Caco-2 (cell line): ENCODE measurements around the gene SLC25A41. TPM values are rescaled to one million over a fixed set of nuclear protein-coding genes. Genes with fewer than 3 reads are reported as not detected.

Experiments
- BruUV-seq: library from RNA; stranded (reverse); fragments of 400-500 nt; replicated peaks from 2 replicates; lab custom pipeline; 2021; lab: Mats Ljungman, UMichigan
- CTCF ChIA-PET: fragments of 300-600 bp; sonication (Branson Sonifier 250); formaldehyde crosslinking; loops from one replicate; lab custom pipeline; 2022; ENCODE audit warnings: antibody characterized with exemption; lab: Charles Lee
- POLR2A ChIA-PET: fragments of 300-600 bp; sonication (Branson Sonifier 250); formaldehyde crosslinking; loops from one replicate; lab custom pipeline; 2022; ENCODE audit warnings: antibody characterized with exemption; lab: Charles Lee
- DNase-seq, 2 experiments: peaks; one replicate each; pipeline versions ENCODE4 v3.0.0 to v3.0.0-alpha.2; 2020 to 2022
- H3K27me3 ChIP-seq: replicated peaks from 2 replicates; pipeline ENCODE4 v1.6.0; 2011; ENCODE audit warnings: low read length; ENCODE audit not compliant: control insufficient read depth, insufficient read depth
- H3K36me3 ChIP-seq: 2 replicates; pipeline ENCODE4 v1.5.1; 2011; ENCODE audit warnings: low read length; ENCODE audit not compliant: control insufficient read depth, insufficient read depth
- H3K4me1 ChIP-seq: fragments of 250-450 bp; sonication (Bioruptor Pico); 2 replicates; pipeline ENCODE4 v1.5.1; 2020; ENCODE audit warnings: mild to moderate bottlenecking
- H3K4me3 ChIP-seq: 2 replicates; pipeline ENCODE4 v1.5.1; 2011; ENCODE audit warnings: low read depth, mild to moderate bottlenecking, control low read depth, low read length
- H3K9me3 ChIP-seq: fragments of 250-450 bp; sonication (Bioruptor Pico); 2 replicates; pipeline ENCODE4 v1.5.1; 2020; ENCODE audit warnings: mild to moderate bottlenecking, moderate library complexity
- H3K27ac Mint-ChIP-seq: one replicate; pipeline ENCODE4 v1.8.0; 2022; ENCODE audit warnings: mixed read lengths; ENCODE audit not compliant: unreplicated experiment
- H3K27me3 Mint-ChIP-seq: one replicate; pipeline ENCODE4 v1.8.0; 2022; ENCODE audit warnings: mixed read lengths; ENCODE audit not compliant: insufficient read depth, unreplicated experiment
- H3K36me3 Mint-ChIP-seq: one replicate; pipeline ENCODE4 v1.8.0; 2022; ENCODE audit warnings: mild to moderate bottlenecking, mixed read lengths; ENCODE audit not compliant: insufficient read depth, unreplicated experiment
- H3K4me1 Mint-ChIP-seq: one replicate; pipeline ENCODE4 v1.8.0; 2022; ENCODE audit warnings: low read depth, mixed read lengths; ENCODE audit not compliant: unreplicated experiment
- H3K4me3 Mint-ChIP-seq: one replicate; pipeline ENCODE4 v1.8.0; 2022; ENCODE audit warnings: mild to moderate bottlenecking, moderate library complexity, mixed read lengths; ENCODE audit not compliant: unreplicated experiment
- H3K9me3 Mint-ChIP-seq: one replicate; pipeline ENCODE4 v1.8.0; 2022; ENCODE audit warnings: mixed read lengths; ENCODE audit not compliant: unreplicated experiment
- intact Hi-C: fragments of 100-400 bp; cut with micrococcal nuclease; formaldehyde crosslinking; loops from one replicate; pipeline ENCODE4 v1.10.0; 2022; ENCODE audit not compliant: unreplicated experiment
- total RNA-seq: library from RNA; stranded (reverse); gene quantifications from 2 replicates; pipeline ENCODE4 v1.2.3, GENCODE V29; 2022
- TF ChIP-seq, protein P1 (sequence below), 2 experiments: fragments of 200-600 bp in 1 of 2; IDR thresholded peaks; 1 replicate in 1 of 2; 2 replicates in 1 of 2; pipeline versions ENCODE4 v1.5.1 to v1.8.0; 2011 to 2022; ENCODE audit warnings: antibody characterized with exemption in 1 of 2, control low read depth in 1 of 2, inconsistent platforms in 1 of 2, low read depth in 1 of 2, low read length in 1 of 2, mild to moderate bottlenecking in 1 of 2, moderate library complexity in 1 of 2; ENCODE audit not compliant: insufficient read depth in 1 of 2, severe bottlenecking in 1 of 2, unreplicated experiment in 1 of 2

Gene SLC25A41
- total RNA-seq, 1 experiment from 2014 or later, result not detected

GRCh38 chr19:6417713-6418561 is 15.6 kb downstream of the SLC25A41 start:
- peak in 1 of 2 experiments; percentile 59 for DNase-seq
- Histone ChIP-seq H3K4me1 (peaks cover 2% of the 10 kb centered on the region), H3K9me3 (no peaks in the 10 kb centered on the region), H3K4me3 (no peak overlapping the region), H3K27me3 (no peaks in the 10 kb centered on the region), H3K36me3 (peaks cover 7% of the 10 kb centered on the region)
- Mint-ChIP-seq H3K4me3 (no peak overlapping the region), H3K36me3 (peaks cover 94% of the 10 kb centered on the region), H3K4me1 (peaks cover 5% of the 10 kb centered on the region), H3K27me3 (no peaks in the 10 kb centered on the region), H3K9me3 (no peaks in the 10 kb centered on the region), H3K27ac (no peak overlapping the region)
- intact Hi-C loops, result no loop called here
- TF ChIP-seq, protein P1, sequence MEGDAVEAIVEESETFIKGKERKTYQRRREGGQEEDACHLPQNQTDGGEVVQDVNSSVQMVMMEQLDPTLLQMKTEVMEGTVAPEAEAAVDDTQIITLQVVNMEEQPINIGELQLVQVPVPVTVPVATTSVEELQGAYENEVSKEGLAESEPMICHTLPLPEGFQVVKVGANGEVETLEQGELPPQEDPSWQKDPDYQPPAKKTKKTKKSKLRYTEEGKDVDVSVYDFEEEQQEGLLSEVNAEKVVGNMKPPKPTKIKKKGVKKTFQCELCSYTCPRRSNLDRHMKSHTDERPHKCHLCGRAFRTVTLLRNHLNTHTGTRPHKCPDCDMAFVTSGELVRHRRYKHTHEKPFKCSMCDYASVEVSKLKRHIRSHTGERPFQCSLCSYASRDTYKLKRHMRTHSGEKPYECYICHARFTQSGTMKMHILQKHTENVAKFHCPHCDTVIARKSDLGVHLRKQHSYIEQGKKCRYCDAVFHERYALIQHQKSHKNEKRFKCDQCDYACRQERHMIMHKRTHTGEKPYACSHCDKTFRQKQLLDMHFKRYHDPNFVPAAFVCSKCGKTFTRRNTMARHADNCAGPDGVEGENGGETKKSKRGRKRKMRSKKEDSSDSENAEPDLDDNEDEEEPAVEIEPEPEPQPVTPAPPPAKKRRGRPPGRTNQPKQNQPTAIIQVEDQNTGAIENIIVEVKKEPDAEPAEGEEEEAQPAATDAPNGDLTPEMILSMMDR (IDR thresholded peaks at IDR 0.05; ENCODE audit: insufficient read depth in 1 of 2, low read depth in 1 of 2, low read length in 1 of 2, severe bottlenecking in 1 of 2, unreplicated experiment in 1 of 2), result peak in 1 of 2 experiments; percentile 57
- BruUV-seq, result no TSS peak
- POLR2A ChIA-PET, result no interaction called here
- CTCF ChIA-PET, result interaction anchor here (0.6 to 1.0 kb wide), 2 partner anchors 10 to 98 kb away, joined by 3 to 6 read pairs; no protein-coding TSS in a partner anchor

DNA sequence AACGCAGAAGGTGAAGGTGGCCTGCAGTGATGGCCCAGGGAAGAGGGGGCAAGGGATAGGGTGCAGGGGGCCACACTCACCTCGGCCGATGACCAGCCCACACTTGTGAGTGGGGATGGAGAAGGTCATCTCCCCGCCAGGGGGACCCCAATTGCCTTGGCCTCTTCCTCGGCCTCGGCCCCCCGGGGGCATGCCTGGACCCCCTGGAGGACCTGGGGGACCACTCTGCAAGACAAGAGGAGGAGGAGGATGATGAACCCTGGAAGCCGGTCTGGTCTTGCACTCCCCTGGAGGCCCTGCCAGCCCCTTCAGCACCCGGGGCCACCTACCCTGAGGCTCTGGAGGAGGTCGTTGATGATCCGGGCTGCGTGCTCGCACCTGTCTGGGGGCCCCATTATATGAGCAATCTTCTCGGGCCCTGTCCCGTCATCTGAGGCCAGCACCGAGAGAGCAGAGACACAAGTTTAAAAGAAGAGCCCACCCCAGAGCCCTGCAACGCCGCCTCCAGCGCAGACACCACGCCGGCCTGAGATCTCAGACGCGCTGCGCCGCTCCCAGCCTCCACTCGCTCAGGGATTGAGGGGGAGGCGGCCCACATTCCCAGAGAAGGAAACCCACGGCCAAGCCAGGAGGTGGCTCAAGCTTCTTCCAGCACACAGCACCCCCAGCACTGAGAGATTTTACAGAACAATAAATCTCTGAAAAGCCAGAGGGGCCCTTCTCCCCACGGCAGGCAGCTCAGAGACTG is 16.7 kb downstream of the SLC25A41 start:
- H3K9me3 Mint-ChIP-seq, result no peaks in the 10 kb centered on the region
- CTCF ChIA-PET, result interaction anchor here (1.0 kb wide), 1 partner anchor 100 kb away, joined by 3 read pairs; no protein-coding TSS in a partner anchor

More for the DNA sequence above, 16.7 kb downstream of the SLC25A41 start:
- Histone ChIP-seq H3K9me3 (no peaks in the 10 kb centered on the region), H3K36me3 (peaks cover 7% of the 10 kb centered on the region), H3K27me3 (no peaks in the 10 kb centered on the region), H3K4me1 (no peaks in the 10 kb centered on the region), H3K4me3 (no peak overlapping the region)
- Mint-ChIP-seq H3K4me3 (no peak overlapping the region), H3K36me3 (peaks cover 94% of the 10 kb centered on the region), H3K27ac (no peak overlapping the region), H3K27me3 (no peaks in the 10 kb centered on the region), H3K4me1 (peaks cover 5% of the 10 kb centered on the region)
- intact Hi-C loops, result no loop called here
- no TSS peak for BruUV-seq
- POLR2A ChIA-PET, result no interaction called here
- no peak for DNase-seq
- TF ChIP-seq, protein P1 (IDR thresholded peaks at IDR 0.05; ENCODE audit: insufficient read depth in 1 of 2, low read depth in 1 of 2, low read length in 1 of 2, severe bottlenecking in 1 of 2, unreplicated experiment in 1 of 2), result no peak
